H1 (cell line): ENCODE measurements around the gene ZNF441. TPM values are rescaled to one million over a fixed set of nuclear protein-coding genes. Genes with fewer than 3 reads are reported as not detected.

ENCODE experiments used
- CTCF ChIA-PET: fragments of 300-600 bp; sonication (Branson Sonifier 250); formaldehyde crosslinking; loops from one replicate; lab custom pipeline; 2021; ENCODE audit not compliant: partially characterized antibody; lab: Charles Lee
- POLR2A ChIA-PET: fragments of 300-600 bp; sonication (Branson Sonifier 250); formaldehyde crosslinking; loops from one replicate; lab custom pipeline; 2021; ENCODE audit warnings: inconsistent platforms; ENCODE audit not compliant: partially characterized antibody; lab: Charles Lee
- DNase-seq, 2 experiments: peaks; one replicate each; pipeline versions ENCODE4 v3.0.0 to v3.0.0-alpha.2; 2010 to 2022; ENCODE audit warnings: low spot score in 2 of 2, low read depth in 1 of 2, mixed read lengths in 1 of 2
- FAIRE-seq: peaks from 2 replicates; lab custom pipeline; 2011; peaks lifted over from hg19 to GRCh38; lab: Jason Lieb, UNC
- H2AFZ ChIP-seq: 2 replicates; pipeline ENCODE4 v1.8.1; 2012; ENCODE audit warnings: low read length, inconsistent platforms
- H2AK5ac ChIP-seq: 2 replicates; pipeline ENCODE4 v1.6.1; 2013; ENCODE audit warnings: low read depth, low read length
- H2BK120ac ChIP-seq: replicated peaks from 2 replicates; pipeline ENCODE3; 2013; ENCODE audit warnings: low read depth, low read length, inconsistent platforms
- H2BK12ac ChIP-seq: 2 replicates; pipeline ENCODE4 v1.6.1; 2013; ENCODE audit warnings: low read depth, low read length
- H2BK15ac ChIP-seq: 2 replicates; pipeline ENCODE4 v1.6.1; 2013; ENCODE audit warnings: low read length
- H2BK20ac ChIP-seq: 2 replicates; pipeline ENCODE4 v1.6.1; 2013; ENCODE audit warnings: low read length
- H2BK5ac ChIP-seq: 2 replicates; pipeline ENCODE4 v1.6.1; 2013; ENCODE audit warnings: low read depth, low read length
- H3K14ac ChIP-seq: 2 replicates; pipeline ENCODE4 v1.6.1; 2013; ENCODE audit warnings: inconsistent platforms; ENCODE audit not compliant: insufficient read length
- H3K18ac ChIP-seq: 2 replicates; pipeline ENCODE4 v1.6.1; 2013; ENCODE audit warnings: low read length; ENCODE audit errors: extremely low read depth
- H3K23ac ChIP-seq: 2 replicates; pipeline ENCODE4 v1.6.1; 2013; ENCODE audit warnings: inconsistent platforms; ENCODE audit not compliant: insufficient read length
- H3K23me2 ChIP-seq: 2 replicates; pipeline ENCODE4 v1.6.1; 2013; ENCODE audit warnings: low read depth, low read length
- H3K27ac ChIP-seq: 2 replicates; pipeline ENCODE4 v1.6.1; 2011; ENCODE audit warnings: low read depth, low read length, inconsistent platforms
- H3K27me3 ChIP-seq, 4 experiments: replicated peaks in 1 of 4; 1 replicate in 1 of 4; 2 replicates in 3 of 4; pipeline versions ENCODE4 v1.6.1 to v1.8.1; 2011 to 2013; ENCODE audit warnings: low read length in 3 of 4, mild to moderate bottlenecking in 3 of 4, inconsistent platforms in 2 of 4, mixed read lengths in 2 of 4, moderate library complexity in 1 of 4; ENCODE audit not compliant: control insufficient read depth in 3 of 4, insufficient read depth in 3 of 4; ENCODE audit errors: extremely low read depth in 1 of 4
- H3K36me3 ChIP-seq, 4 experiments: 2 replicates each; pipeline versions ENCODE4 v1.6.1 to v1.8.1; 2011 to 2013; ENCODE audit warnings: mild to moderate bottlenecking in 4 of 4, low read length in 3 of 4, moderate library complexity in 2 of 4, control low read depth in 1 of 4, inconsistent platforms in 1 of 4; ENCODE audit not compliant: insufficient read depth in 4 of 4, control insufficient read depth in 2 of 4
- H3K4ac ChIP-seq: replicated peaks from 2 replicates; pipeline ENCODE3; 2013; ENCODE audit warnings: low read length, low read depth, mixed read lengths, inconsistent platforms; ENCODE audit not compliant: insufficient read length
- H3K4me1 ChIP-seq, 4 experiments: replicated peaks in 1 of 4; 1 replicate in 1 of 4; 2 replicates in 3 of 4; pipeline versions ENCODE4 v1.6.1 to v1.8.1; 2011 to 2013; ENCODE audit warnings: low read length in 3 of 4, inconsistent platforms in 2 of 4, mixed read lengths in 1 of 4; ENCODE audit not compliant: insufficient read depth in 4 of 4, control insufficient read depth in 3 of 4
- H3K4me2 ChIP-seq, 2 experiments: 2 replicates each; pipeline versions ENCODE4 v1.6.1 to v1.8.1; 2011 to 2013; ENCODE audit warnings: low read depth in 2 of 2, low read length in 2 of 2, control low read depth in 1 of 2, inconsistent platforms in 1 of 2, mild to moderate bottlenecking in 1 of 2; ENCODE audit not compliant: insufficient read depth in 1 of 2
- H3K4me3 ChIP-seq, 4 experiments: fragments of 200-600, 300-600 bp in 1 of 4; sonication (generic), shearing (Covaris generic), sonication (Bioruptor Twin) in 1 of 4; 2 replicates each; pipeline versions ENCODE4 v1.5.1 to v1.8.1; 2011 to 2016; ENCODE audit warnings: low read length in 4 of 4, low read depth in 3 of 4, control low read depth in 2 of 4, inconsistent platforms in 2 of 4, mild to moderate bottlenecking in 2 of 4, mixed read lengths in 1 of 4, moderate library complexity in 1 of 4; ENCODE audit not compliant: insufficient read depth in 2 of 4; ENCODE audit errors: extremely low read depth in 1 of 4
- H3K56ac ChIP-seq: replicated peaks from 2 replicates; pipeline ENCODE3; 2013; ENCODE audit warnings: low read depth, mild to moderate bottlenecking, mixed read lengths, low read length, inconsistent platforms; ENCODE audit not compliant: insufficient read length
- H3K79me1 ChIP-seq: 2 replicates; pipeline ENCODE4 v1.6.1; 2013; ENCODE audit warnings: low read depth, low read length, control low read depth
- H3K79me2 ChIP-seq, 2 experiments: 2 replicates each; pipeline versions ENCODE4 v1.6.1 to v1.8.1; 2012 to 2013; ENCODE audit warnings: low read length in 2 of 2, mild to moderate bottlenecking in 2 of 2, inconsistent platforms in 1 of 2; ENCODE audit not compliant: insufficient read depth in 2 of 2, control insufficient read depth in 1 of 2
- H3K9ac ChIP-seq, 4 experiments: replicated peaks in 1 of 4; 1 replicate in 1 of 4; 2 replicates in 3 of 4; pipeline versions ENCODE4 v1.6.1 to v1.8.1; 2011 to 2013; ENCODE audit warnings: low read depth in 3 of 4, low read length in 3 of 4, control low read depth in 2 of 4, mild to moderate bottlenecking in 2 of 4, moderate library complexity in 2 of 4, inconsistent platforms in 1 of 4; ENCODE audit errors: extremely low read depth in 1 of 4
- H3K9me3 ChIP-seq, 2 experiments: 2 replicates each; pipeline versions ENCODE4 v1.6.1 to v1.8.1; 2012 to 2013; ENCODE audit warnings: mild to moderate bottlenecking in 2 of 2, moderate library complexity in 2 of 2, control low read depth in 1 of 2, inconsistent platforms in 1 of 2, low read depth in 1 of 2, low read length in 1 of 2, mixed read lengths in 1 of 2; ENCODE audit not compliant: insufficient read depth in 2 of 2
- H4K20me1 ChIP-seq, 2 experiments: replicated peaks in 1 of 2; 2 replicates each; pipeline versions ENCODE3 to v1.8.1; 2011 to 2013; ENCODE audit warnings: inconsistent platforms in 2 of 2, low read length in 2 of 2, mild to moderate bottlenecking in 1 of 2; ENCODE audit not compliant: insufficient read depth in 2 of 2, control insufficient read depth in 1 of 2
- H4K5ac ChIP-seq: 2 replicates; pipeline ENCODE4 v1.6.1; 2013; ENCODE audit warnings: low read length, low read depth, mixed read lengths, inconsistent platforms; ENCODE audit not compliant: insufficient read length
- H4K8ac ChIP-seq: 2 replicates; pipeline ENCODE4 v1.8.0; 2013; ENCODE audit warnings: mild to moderate bottlenecking, moderate library complexity, low read length, inconsistent platforms; ENCODE audit not compliant: insufficient read depth; ENCODE audit errors: extremely low read depth
- H4K91ac ChIP-seq: replicated peaks from 2 replicates; pipeline ENCODE3; 2013; ENCODE audit warnings: low read length, mixed read lengths, inconsistent platforms; ENCODE audit not compliant: insufficient read length
- EGR1 ChIP-seq: IDR thresholded peaks from 2 replicates; pipeline ENCODE4 v1.6.1; 2011; ENCODE audit warnings: low read depth, low read length, borderline replicate concordance
- ZNF274 ChIP-seq: IDR thresholded peaks from 2 replicates; pipeline ENCODE4 v1.7.0; 2012; ENCODE audit warnings: low read length, borderline replicate concordance; ENCODE audit errors: extremely low read depth
- WGBS, 2 experiments: shearing (Covaris generic) in 1 of 2; methylation state at CpG; one replicate each; pipeline versions ENCODE4 v1.1.6 to v1.1.7; 2013 to 2015; ENCODE audit warnings: low lambda C conversion rate in 2 of 2, mixed read lengths in 2 of 2, inconsistent platforms in 1 of 2, low coverage in 1 of 2, missing lambda C conversion rate in 1 of 2; ENCODE audit not compliant: insufficient replicate concordance in 2 of 2, insufficient coverage in 1 of 2, insufficient read length in 1 of 2; ENCODE audit errors: extremely low coverage in 1 of 2, missing lambda C conversion rate in 1 of 2; 5-methylcytosine and 5-hydroxymethylcytosine counted together
- polyA plus RNA-seq, 7 experiments: library from polyadenylated mRNA; depleted of rRNA in 3 of 7; stranded (reverse) in 5 of 7; unstranded in 2 of 7; fragments of >200 nt in 5 of 7; fragments of 200-250 nt in 2 of 7; gene quantifications; 1 replicate in 5 of 7; 2 replicates in 1 of 7; 4 replicates in 1 of 7; pipeline versions ENCODE4 v1.2.1 to v1.2.3, GENCODE V29; 2011 to 2013; ENCODE audit warnings: missing spikeins in 2 of 7, mixed read lengths in 2 of 7
- total RNA-seq: library from RNA; stranded (reverse); fragmentation: NEBNext Ultra II Directional; extraction: Animal tissue kit (Norgen Biotek cat#: 25700); gene quantifications from 2 replicates; pipeline ENCODE4 v1.2.1, GENCODE V29; 2021

The ZNF441 gene
- total and polyA plus RNA-seq, 2 of the 8 experiments (the other 6 are each of a cell fraction or from before 2014, with no cell fraction given) = 0.09 to 0.48 TPM

- H2BK20ac ChIP-seq = no peak overlapping the region
- H4K91ac ChIP-seq = no peak overlapping the region
- H3K56ac ChIP-seq = no peak overlapping the region
- H2AFZ ChIP-seq = no peak overlapping the region
- no peak overlapping the region for H3K23ac ChIP-seq
- no peak overlapping the region for H3K9ac ChIP-seq
- no peaks in the 10 kb centered on the region for H3K27me3 ChIP-seq
- no peak overlapping the region for H3K14ac ChIP-seq
- no peak overlapping the region for H2AK5ac ChIP-seq
- ChIA-PET POLR2A (no interaction called here), CTCF (interaction anchor here (2.3 kb wide), 1 partner anchor 9 kb away, joined by 15 read pairs; the partner anchor contains the start of gene ZNF491)
- DNase-seq (no peak), FAIRE-seq (no peak)
- no peaks in the 10 kb centered on the region for H3K79me2 ChIP-seq
- H4K8ac ChIP-seq = no peak overlapping the region
- no peak overlapping the region for H3K4me2 ChIP-seq
- no peak overlapping the region for H4K5ac ChIP-seq
- no peak overlapping the region for H3K18ac ChIP-seq
- H2BK120ac ChIP-seq = no peak overlapping the region
- H2BK12ac ChIP-seq = no peak overlapping the region
- no peaks in the 10 kb centered on the region for H4K20me1 ChIP-seq
- H3K79me1 ChIP-seq = no peaks in the 10 kb centered on the region
- H3K36me3 ChIP-seq = 0 out of 8 replicates have a peak, but pooled peaks cover 0 to 2% (median 0%) of the 10 kb centered on the region in 4 experiments
- no peak overlapping the region for H2BK5ac ChIP-seq
- H2BK15ac ChIP-seq = no peak overlapping the region
- no peaks in the 10 kb centered on the region for H3K4me1 ChIP-seq
- TF ChIP-seq EGR1 (no peak), ZNF274 (peak; percentile 50; the same call in 1 of the 2 replicates)
- H3K9me3 ChIP-seq = peaks cover 36 to 41% of the 10 kb centered on the region in 2 experiments
- no peak overlapping the region for H3K4me3 ChIP-seq
- no peaks in the 10 kb centered on the region for H3K23me2 ChIP-seq
- 87% methylated on average over 11 of the region's 11 CpGs; no CpG with 5 or more reads in 1 of the 2 experiments for WGBS, 2 experiments
- H3K4ac ChIP-seq = no peak overlapping the region
- no peak overlapping the region for H3K27ac ChIP-seq
Measured at GRCh38 chr19:11806354-11807098, 39.7 kb downstream of the ZNF441 start.
